Osteocyte (in vitro differentiated cells): ENCODE data around the gene MBNL2. TPM values are rescaled to one million over a fixed set of nuclear protein-coding genes. Genes with fewer than 3 reads are reported as not detected.

ENCODE experiments used
- DNase-seq: peaks from one replicate; pipeline ENCODE4 v3.0.0; 2021; ENCODE audit warnings: mixed read lengths; ENCODE audit not compliant: unreplicated experiment; ENCODE audit errors: extremely low spot score
- H3K27ac Mint-ChIP-seq: one replicate; pipeline ENCODE4 v1.8.0; 2021; ENCODE audit warnings: mild to moderate bottlenecking, mixed read lengths; ENCODE audit not compliant: unreplicated experiment
- H3K27me3 Mint-ChIP-seq: one replicate; pipeline ENCODE4 v1.8.0; 2021; ENCODE audit warnings: mixed read lengths; ENCODE audit not compliant: unreplicated experiment
- H3K36me3 Mint-ChIP-seq: one replicate; pipeline ENCODE4 v1.8.0; 2021; ENCODE audit warnings: mixed read lengths; ENCODE audit not compliant: unreplicated experiment
- H3K4me1 Mint-ChIP-seq: one replicate; pipeline ENCODE4 v1.8.0; 2021; ENCODE audit warnings: mixed read lengths; ENCODE audit not compliant: unreplicated experiment
- H3K4me3 Mint-ChIP-seq: one replicate; pipeline ENCODE4 v1.8.0; 2021; ENCODE audit warnings: mild to moderate bottlenecking, moderate library complexity, mixed read lengths; ENCODE audit not compliant: unreplicated experiment
- H3K9me3 Mint-ChIP-seq: one replicate; pipeline ENCODE4 v1.8.0; 2021; ENCODE audit warnings: mixed read lengths; ENCODE audit not compliant: unreplicated experiment
- total RNA-seq: library from RNA; stranded (reverse); gene quantifications from 2 replicates; pipeline ENCODE4 v1.2.1, GENCODE V29; 2021
- TF ChIP-seq, protein P1 (sequence below): fragments of 200-600 bp; sonication (generic); IDR thresholded peaks from 2 replicates; pipeline ENCODE4 v1.5.0; 2021; ENCODE audit warnings: antibody characterized with exemption, mild to moderate bottlenecking, moderate library complexity

Gene MBNL2
- total RNA-seq, 1 donor from 2014 or later = 66.6 TPM

DNA sequence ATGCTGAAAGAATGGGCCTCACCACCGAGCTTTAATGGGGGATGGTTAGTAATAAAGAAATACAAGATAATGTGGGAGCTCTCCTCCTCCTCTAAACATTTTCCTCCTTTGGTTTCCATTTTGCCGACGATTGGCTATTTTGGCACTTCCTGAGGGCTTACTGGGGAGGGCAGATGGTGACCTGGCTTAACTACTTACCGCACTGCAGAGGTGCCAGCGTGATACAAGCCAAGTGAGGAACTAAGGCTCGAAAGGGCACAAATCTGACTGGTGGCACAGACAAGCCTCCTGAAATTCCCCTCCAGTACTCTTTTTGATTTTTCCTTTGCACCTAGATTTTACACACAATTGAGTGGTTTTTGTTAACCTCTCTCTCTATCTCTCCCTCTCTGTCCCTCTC, 158.6 kb downstream of the MBNL2 start:
- Mint-ChIP-seq H3K36me3 (peaks cover 48% of the 10 kb centered on the region), H3K27ac (peak overlapping the region; percentile 11), H3K4me1 (peaks cover 3% of the 10 kb centered on the region), H3K9me3 (no peaks in the 10 kb centered on the region), H3K27me3 (no peaks in the 10 kb centered on the region), H3K4me3 (no peak overlapping the region)
- TF ChIP-seq, protein P1, sequence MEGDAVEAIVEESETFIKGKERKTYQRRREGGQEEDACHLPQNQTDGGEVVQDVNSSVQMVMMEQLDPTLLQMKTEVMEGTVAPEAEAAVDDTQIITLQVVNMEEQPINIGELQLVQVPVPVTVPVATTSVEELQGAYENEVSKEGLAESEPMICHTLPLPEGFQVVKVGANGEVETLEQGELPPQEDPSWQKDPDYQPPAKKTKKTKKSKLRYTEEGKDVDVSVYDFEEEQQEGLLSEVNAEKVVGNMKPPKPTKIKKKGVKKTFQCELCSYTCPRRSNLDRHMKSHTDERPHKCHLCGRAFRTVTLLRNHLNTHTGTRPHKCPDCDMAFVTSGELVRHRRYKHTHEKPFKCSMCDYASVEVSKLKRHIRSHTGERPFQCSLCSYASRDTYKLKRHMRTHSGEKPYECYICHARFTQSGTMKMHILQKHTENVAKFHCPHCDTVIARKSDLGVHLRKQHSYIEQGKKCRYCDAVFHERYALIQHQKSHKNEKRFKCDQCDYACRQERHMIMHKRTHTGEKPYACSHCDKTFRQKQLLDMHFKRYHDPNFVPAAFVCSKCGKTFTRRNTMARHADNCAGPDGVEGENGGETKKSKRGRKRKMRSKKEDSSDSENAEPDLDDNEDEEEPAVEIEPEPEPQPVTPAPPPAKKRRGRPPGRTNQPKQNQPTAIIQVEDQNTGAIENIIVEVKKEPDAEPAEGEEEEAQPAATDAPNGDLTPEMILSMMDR = no peak
- no peak for DNase-seq

- Mint-ChIP-seq H3K9me3 (no peaks in the 10 kb centered on the region), H3K4me3 (no peak overlapping the region), H3K4me1 (peaks cover 3% of the 10 kb centered on the region), H3K36me3 (peaks cover 47% of the 10 kb centered on the region), H3K27ac (peak overlapping the region; percentile 11), H3K27me3 (no peaks in the 10 kb centered on the region)
- no peak for DNase-seq
- TF ChIP-seq, protein P1 = no peak
These were observed 159.1 kb downstream of the MBNL2 start for GRCh38 chr13:97381189-97381588.

GRCh38 chr13:97382276-97382675, 160.1 kb downstream of the MBNL2 start:
- Mint-ChIP-seq H3K36me3 (peaks cover 48% of the 10 kb centered on the region), H3K27ac (no peak overlapping the region), H3K9me3 (no peaks in the 10 kb centered on the region), H3K27me3 (no peaks in the 10 kb centered on the region), H3K4me1 (peaks cover 3% of the 10 kb centered on the region), H3K4me3 (no peak overlapping the region)
- TF ChIP-seq, protein P1 = no peak
- no peak for DNase-seq

DNA sequence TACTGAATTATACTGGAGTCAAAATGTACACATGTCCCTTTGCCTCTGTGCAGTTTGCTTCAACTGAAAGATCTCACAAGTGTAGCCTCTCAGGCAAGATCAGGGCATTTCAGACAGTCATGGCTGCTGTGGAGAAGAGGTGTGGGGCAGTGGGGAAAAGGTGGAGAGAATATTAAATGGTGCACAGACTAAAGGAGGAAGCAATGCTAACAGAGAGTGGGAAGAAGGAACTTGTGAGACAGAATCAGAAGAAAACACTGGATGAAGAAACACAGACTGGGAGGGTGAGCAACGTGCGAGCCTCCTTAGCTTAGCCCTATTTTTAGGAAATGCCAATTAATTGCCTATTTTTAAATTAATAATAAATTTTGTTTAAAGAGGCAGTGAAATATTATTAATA, 162.2 kb downstream of the MBNL2 start:
- TF ChIP-seq, protein P1 = no peak
- Mint-ChIP-seq H3K4me3 (no peak overlapping the region), H3K9me3 (no peaks in the 10 kb centered on the region), H3K27ac (no peak overlapping the region), H3K36me3 (peaks cover 43% of the 10 kb centered on the region), H3K27me3 (no peaks in the 10 kb centered on the region), H3K4me1 (peaks cover 6% of the 10 kb centered on the region)
- no peak for DNase-seq

GRCh38 chr13:97385146-97385545, 163.0 kb downstream of the MBNL2 start:
- Mint-ChIP-seq H3K27me3 (no peaks in the 10 kb centered on the region), H3K36me3 (peaks cover 43% of the 10 kb centered on the region), H3K4me1 (peaks cover 9% of the 10 kb centered on the region), H3K4me3 (no peak overlapping the region), H3K27ac (no peak overlapping the region), H3K9me3 (no peaks in the 10 kb centered on the region)
- no peak for DNase-seq
- TF ChIP-seq, protein P1 = no peak
